Measurements from ENCODE around the gene ACTA2.

ACTA2 gene

GRCh38 chr10:88974446-88975376 is 22.1 kb upstream of the ACTA2 start:
- in situ Hi-C loops (cut with MboI; ENCODE audit: low sequenced_read_pairs): no loop called here
- Histone ChIP-seq H3K36me3 (replicated peaks) (no peaks in the 10 kb centered on the region), H3K4me1 (no peaks in the 10 kb centered on the region), H3K4me3 (peak overlapping the region; percentile 24), H3K9me3 (no peaks in the 10 kb centered on the region), H3K27me3 (ENCODE audit: low read depth) (no peaks in the 10 kb centered on the region)
- DNase-seq (ENCODE audit: low spot score in 2 of 2): peak in 1 of 2 experiments; percentile 4

- H3K36me3 ChIP-seq (replicated peaks): no peaks in the 10 kb centered on the region
- no peaks in the 10 kb centered on the region for H3K9me3 ChIP-seq
- in situ Hi-C loops (cut with MboI; ENCODE audit: low sequenced_read_pairs): no loop called here
- no peaks in the 10 kb centered on the region for H3K27me3 ChIP-seq (ENCODE audit: low read depth)
- H3K4me3 ChIP-seq: no peak overlapping the region
- DNase-seq (ENCODE audit: low spot score in 2 of 2): no peak
- H3K4me1 ChIP-seq: no peaks in the 10 kb centered on the region
Observed at GRCh38 chr10:88974012-88974411, 21.4 kb upstream of the ACTA2 start.

GRCh38 chr10:88971221-88972061 is 18.9 kb upstream of the ACTA2 start:
- H3K9me3 ChIP-seq: no peaks in the 10 kb centered on the region
- no peaks in the 10 kb centered on the region for H3K4me1 ChIP-seq
- DNase-seq (ENCODE audit: low spot score in 2 of 2): no peak
- H3K27me3 ChIP-seq (ENCODE audit: low read depth): no peaks in the 10 kb centered on the region
- in situ Hi-C loops (cut with MboI; ENCODE audit: low sequenced_read_pairs): no loop called here
- H3K4me3 ChIP-seq: no peak overlapping the region
- H3K36me3 ChIP-seq (replicated peaks): no peaks in the 10 kb centered on the region

DNA sequence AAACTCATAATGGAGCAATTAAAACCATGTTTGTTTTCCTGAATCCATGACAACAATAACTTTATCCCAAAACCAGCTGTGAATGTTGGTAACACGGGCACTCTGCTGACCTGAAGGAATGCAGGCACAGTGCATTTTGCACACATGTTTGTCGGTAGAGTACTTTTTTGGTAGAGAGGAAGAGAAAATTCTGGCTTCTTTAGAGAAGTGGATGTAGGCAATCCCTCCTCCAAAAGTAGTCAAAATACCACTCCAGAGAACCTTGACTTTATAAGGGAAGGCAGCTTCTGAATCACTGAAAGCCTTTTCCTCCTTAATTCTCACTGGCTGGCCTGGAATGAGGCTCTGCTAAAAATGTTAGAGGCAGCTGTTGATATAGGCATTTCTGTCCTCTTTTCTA is 15.8 kb upstream of the ACTA2 start:
- Histone ChIP-seq H3K9me3 (no peaks in the 10 kb centered on the region), H3K4me1 (no peaks in the 10 kb centered on the region), H3K36me3 (replicated peaks) (no peaks in the 10 kb centered on the region), H3K27me3 (ENCODE audit: low read depth) (no peaks in the 10 kb centered on the region), H3K4me3 (no peak overlapping the region)
- DNase-seq (ENCODE audit: low spot score in 2 of 2): no peak
- in situ Hi-C loops (cut with MboI; ENCODE audit: low sequenced_read_pairs): no loop called here

- Histone ChIP-seq H3K36me3 (replicated peaks) (no peaks in the 10 kb centered on the region), H3K27me3 (ENCODE audit: low read depth) (no peaks in the 10 kb centered on the region), H3K4me1 (no peaks in the 10 kb centered on the region), H3K4me3 (no peak overlapping the region), H3K9me3 (no peaks in the 10 kb centered on the region)
- in situ Hi-C loops (cut with MboI; ENCODE audit: low sequenced_read_pairs): no loop called here
- DNase-seq (ENCODE audit: low spot score in 2 of 2): no peak
Observed at GRCh38 chr10:88966797-88967196, 14.2 kb upstream of the ACTA2 start.

- Histone ChIP-seq H3K4me3 (no peak overlapping the region), H3K27me3 (ENCODE audit: low read depth) (no peaks in the 10 kb centered on the region), H3K4me1 (no peaks in the 10 kb centered on the region), H3K36me3 (replicated peaks) (no peaks in the 10 kb centered on the region), H3K9me3 (no peaks in the 10 kb centered on the region)
- DNase-seq (ENCODE audit: low spot score in 2 of 2): no peak
- in situ Hi-C loops (cut with MboI; ENCODE audit: low sequenced_read_pairs): no loop called here
Observed at GRCh38 chr10:88964869-88965415, 12.4 kb upstream of the ACTA2 start.

DNA sequence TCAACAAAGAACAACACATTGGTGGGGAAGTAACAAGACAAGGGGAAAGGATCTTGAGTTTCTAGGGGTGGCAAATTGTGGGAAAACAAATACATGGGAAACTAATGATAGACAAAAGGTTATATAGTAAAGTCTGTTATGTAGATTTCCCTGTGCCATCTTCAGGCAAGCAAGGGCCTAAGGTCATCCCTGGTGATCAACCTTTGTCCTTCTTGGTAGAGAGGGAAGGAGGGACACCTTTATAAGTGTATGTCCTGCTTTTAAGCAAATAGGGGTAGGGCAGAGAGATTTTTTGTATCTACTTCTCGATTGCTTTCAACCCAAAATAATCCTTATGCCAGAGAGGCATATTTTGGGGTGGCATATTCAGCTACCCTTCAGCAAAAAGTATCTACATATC is 11.8 kb upstream of the ACTA2 start:
- Histone ChIP-seq H3K27me3 (ENCODE audit: low read depth) (no peaks in the 10 kb centered on the region), H3K36me3 (replicated peaks) (no peaks in the 10 kb centered on the region), H3K9me3 (no peaks in the 10 kb centered on the region), H3K4me3 (no peak overlapping the region), H3K4me1 (no peaks in the 10 kb centered on the region)
- in situ Hi-C loops (cut with MboI; ENCODE audit: low sequenced_read_pairs): no loop called here
- DNase-seq (ENCODE audit: low spot score in 2 of 2): no peak

DNA sequence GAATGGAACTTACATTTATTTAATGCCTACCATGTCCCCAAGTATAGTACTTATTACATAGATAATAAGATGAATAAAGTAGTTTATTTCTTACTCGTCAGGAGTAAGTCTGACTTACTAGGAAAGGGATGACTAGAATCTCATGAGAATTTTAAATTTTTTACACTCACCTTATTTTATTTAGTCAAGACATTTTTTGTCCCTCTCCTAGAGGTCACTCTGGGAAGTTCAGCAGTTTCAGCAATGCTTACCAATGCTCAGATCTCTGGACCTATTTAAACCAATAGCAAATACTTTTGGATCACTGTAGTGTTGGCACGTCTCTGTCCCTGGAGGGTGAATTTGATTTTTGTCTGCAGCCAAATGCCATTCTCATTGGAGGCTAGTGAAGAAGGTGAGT is 10.7 kb upstream of the ACTA2 start:
- no peaks in the 10 kb centered on the region for H3K36me3 ChIP-seq (replicated peaks)
- H3K4me1 ChIP-seq: no peaks in the 10 kb centered on the region
- in situ Hi-C loops (cut with MboI; ENCODE audit: low sequenced_read_pairs): no loop called here
- DNase-seq (ENCODE audit: low spot score in 2 of 2): no peak
- no peaks in the 10 kb centered on the region; the same call in 1 of the 2 replicates for H3K27me3 ChIP-seq (ENCODE audit: low read depth)
- H3K9me3 ChIP-seq: no peaks in the 10 kb centered on the region
- H3K4me3 ChIP-seq: no peak overlapping the region

DNA sequence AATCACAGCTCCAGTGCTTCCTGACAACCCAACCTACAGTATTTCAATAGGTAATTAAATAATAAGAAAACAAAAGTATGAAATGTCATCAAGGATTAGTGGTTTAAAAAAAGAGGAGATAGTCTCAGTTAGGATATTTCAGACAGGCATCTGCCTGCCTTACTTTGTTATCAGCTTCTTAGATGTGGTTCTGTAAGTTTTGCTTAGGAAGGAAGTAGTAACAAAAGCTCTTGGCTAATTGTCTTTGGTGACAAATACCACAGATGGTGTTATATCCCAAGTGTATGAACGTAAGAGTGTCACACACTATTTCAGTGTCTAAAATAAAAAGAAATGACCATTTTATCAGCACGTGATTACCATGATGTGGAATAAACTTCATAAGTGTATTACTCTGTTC is 9.8 kb upstream of the ACTA2 start:
- in situ Hi-C loops (cut with MboI; ENCODE audit: low sequenced_read_pairs): no loop called here
- Histone ChIP-seq H3K9me3 (no peaks in the 10 kb centered on the region), H3K4me3 (no peak overlapping the region), H3K27me3 (ENCODE audit: low read depth) (no peaks in the 10 kb centered on the region; the same call in 1 of the 2 replicates), H3K36me3 (replicated peaks) (no peaks in the 10 kb centered on the region), H3K4me1 (no peaks in the 10 kb centered on the region)
- no peak for DNase-seq (ENCODE audit: low spot score in 2 of 2)

DNA sequence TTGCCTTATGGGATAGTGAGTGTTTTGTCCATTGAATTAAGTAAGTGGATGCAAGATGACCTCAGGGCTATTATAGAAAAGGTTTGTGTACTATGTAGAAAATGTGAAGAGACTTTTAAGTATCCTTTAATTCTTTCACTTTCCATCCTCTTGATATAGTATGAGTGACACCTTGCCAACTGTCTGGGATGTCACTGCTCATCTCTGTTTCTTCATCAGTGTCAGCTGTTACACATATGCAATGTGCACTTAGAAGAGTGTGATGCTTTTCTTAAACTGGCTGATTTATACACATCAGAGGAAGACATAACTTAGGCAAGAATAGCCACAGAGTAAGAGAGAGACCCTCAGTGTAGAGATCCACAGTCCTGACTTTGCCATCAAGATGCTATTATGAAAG is 8.7 kb upstream of the ACTA2 start:
- no peak for DNase-seq (ENCODE audit: low spot score in 2 of 2)
- in situ Hi-C loops (cut with MboI; ENCODE audit: low sequenced_read_pairs): no loop called here
- H3K27me3 ChIP-seq (ENCODE audit: low read depth): no peaks in the 10 kb centered on the region; the same call in 1 of the 2 replicates
- no peaks in the 10 kb centered on the region for H3K9me3 ChIP-seq
- no peak overlapping the region for H3K4me3 ChIP-seq
- no peaks in the 10 kb centered on the region for H3K4me1 ChIP-seq
- H3K36me3 ChIP-seq (replicated peaks): no peaks in the 10 kb centered on the region

DNA sequence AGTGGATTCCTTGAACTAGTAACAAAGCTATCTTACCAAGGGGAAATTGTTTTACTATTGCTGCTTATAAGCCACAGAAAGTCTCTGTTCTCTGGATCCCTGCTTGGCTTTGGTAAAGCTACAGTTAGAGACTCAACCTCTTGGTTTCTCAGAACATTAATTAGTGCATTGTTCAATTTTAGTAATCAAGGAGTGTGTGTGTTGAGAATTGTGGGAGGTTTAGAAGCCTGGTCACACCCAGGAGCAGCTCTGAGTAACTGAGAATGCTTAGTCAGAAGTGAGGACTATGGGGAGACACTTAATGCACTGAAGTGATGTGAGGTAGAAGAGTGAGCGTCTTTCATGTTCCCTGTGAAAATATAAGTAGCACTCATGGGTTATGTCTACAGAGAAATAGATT is 8.2 kb upstream of the ACTA2 start:
- no peaks in the 10 kb centered on the region for H3K4me1 ChIP-seq
- H3K9me3 ChIP-seq: no peaks in the 10 kb centered on the region
- no peaks in the 10 kb centered on the region; the same call in 1 of the 2 replicates for H3K27me3 ChIP-seq (ENCODE audit: low read depth)
- H3K36me3 ChIP-seq (replicated peaks): no peaks in the 10 kb centered on the region
- no peak overlapping the region for H3K4me3 ChIP-seq
- in situ Hi-C loops (cut with MboI; ENCODE audit: low sequenced_read_pairs): no loop called here
- DNase-seq (ENCODE audit: low spot score in 2 of 2): no peak

GRCh38 chr10:88958721-88959120 is 6.1 kb upstream of the ACTA2 start:
- DNase-seq (ENCODE audit: low spot score in 2 of 2): no peak
- in situ Hi-C loops (cut with MboI; ENCODE audit: low sequenced_read_pairs): no loop called here
- H3K9me3 ChIP-seq: no peaks in the 10 kb centered on the region
- no peak overlapping the region for H3K4me3 ChIP-seq
- no peaks in the 10 kb centered on the region; the same call in 1 of the 2 replicates for H3K27me3 ChIP-seq (ENCODE audit: low read depth)
- no peaks in the 10 kb centered on the region for H3K36me3 ChIP-seq (replicated peaks)
- H3K4me1 ChIP-seq: no peaks in the 10 kb centered on the region

DNA sequence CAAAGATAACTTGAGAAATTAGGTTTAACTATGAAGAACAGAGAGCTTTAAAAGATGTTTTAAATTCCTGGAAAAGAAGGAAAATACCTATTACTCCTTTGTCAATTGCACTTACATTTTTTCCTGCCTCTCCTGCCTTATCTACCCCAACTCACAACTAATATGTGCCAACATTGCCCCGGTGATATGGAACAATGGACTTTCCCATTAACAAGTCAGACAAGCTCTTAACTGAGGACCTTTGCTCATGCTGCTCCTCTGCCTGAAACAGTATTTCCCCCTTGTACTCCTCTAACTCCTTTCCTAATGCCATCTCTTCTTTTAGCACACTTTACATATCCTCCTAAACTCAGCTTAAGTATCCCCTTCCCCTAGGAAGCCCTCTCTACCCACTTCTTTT is 4.8 kb upstream of the ACTA2 start:
- no peak for DNase-seq (ENCODE audit: low spot score in 2 of 2)
- Histone ChIP-seq H3K4me3 (no peak overlapping the region), H3K9me3 (no peaks in the 10 kb centered on the region), H3K36me3 (replicated peaks) (no peaks in the 10 kb centered on the region), H3K4me1 (no peaks in the 10 kb centered on the region), H3K27me3 (ENCODE audit: low read depth) (no peaks in the 10 kb centered on the region; the same call in 1 of the 2 replicates)
- in situ Hi-C loops (cut with MboI; ENCODE audit: low sequenced_read_pairs): no loop called here

Measured in HAP-1 (cell line).